Measurements from ENCODE around the gene HIBADH.
"Not testable (repeated sequence)": the region's sequence is repeated elsewhere in the genome, so short reads cannot be mapped to it uniquely, and the experiment has no call there.

HIBADH gene

GRCh38 chr7:27651702-27652101, 11.0 kb downstream of the HIBADH start:
- FAIRE-seq (no peak), DNase-seq (ENCODE audit: insufficient read length) (no peak)
- TF ChIP-seq POLR2A (IDR thresholded peaks at IDR 0.05; ENCODE audit: low read depth, low read length) (no peak), POLR2AphosphoS5 (IDR thresholded peaks at IDR 0.05; ENCODE audit: low read depth, low read length) (no peak), TAF1 (IDR thresholded peaks at IDR 0.05; ENCODE audit: borderline replicate concordance, low read depth, low read length) (no peak)

DNA sequence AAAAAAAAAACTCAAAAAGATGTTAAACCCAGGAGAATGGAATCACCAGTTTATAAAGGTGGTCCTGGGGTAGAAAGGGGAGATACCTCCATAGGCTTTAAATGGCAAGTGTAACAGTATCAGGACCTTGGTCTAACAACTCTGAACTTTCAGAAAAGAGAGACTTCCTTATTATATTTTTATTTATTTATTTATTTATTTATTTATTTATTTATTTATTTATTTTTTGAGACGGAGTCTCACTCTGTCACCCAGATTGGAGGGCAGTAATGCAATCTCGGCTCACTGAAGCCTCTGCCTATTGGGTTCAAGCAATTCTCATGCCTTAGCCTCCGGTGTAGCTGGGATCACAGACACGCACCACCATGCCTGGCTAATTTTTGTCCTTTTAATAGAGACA, 12.4 kb downstream of the HIBADH start:
- TF ChIP-seq POLR2A (IDR thresholded peaks at IDR 0.05; ENCODE audit: low read depth, low read length): no peak
- TF ChIP-seq TAF1 (IDR thresholded peaks at IDR 0.05; ENCODE audit: borderline replicate concordance, low read depth, low read length): no peak
- no peak for TF ChIP-seq POLR2AphosphoS5 (IDR thresholded peaks at IDR 0.05; ENCODE audit: low read depth, low read length)
- no peak for FAIRE-seq
- no peak for DNase-seq (ENCODE audit: insufficient read length)

DNA sequence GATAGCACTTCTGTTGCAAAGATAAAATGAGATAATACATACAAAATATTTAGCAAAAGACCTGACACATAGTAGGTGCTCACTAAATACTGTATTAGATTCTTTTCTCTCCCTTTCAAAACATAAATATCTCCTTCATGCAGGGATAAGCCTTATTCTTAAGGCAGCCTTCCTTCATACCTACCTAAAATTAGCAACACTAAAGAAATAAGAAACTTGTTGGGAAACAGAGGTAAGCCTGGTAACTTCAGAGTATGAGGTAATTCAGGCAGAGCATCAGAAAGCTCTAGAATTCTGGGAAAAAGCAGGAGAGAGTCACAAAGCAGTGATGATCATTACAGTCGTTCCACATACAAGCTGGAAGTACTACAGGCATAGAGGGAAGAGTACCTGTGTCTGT, 15.2 kb downstream of the HIBADH start:
- no peak for DNase-seq (ENCODE audit: insufficient read length)
- TF ChIP-seq POLR2A (IDR thresholded peaks at IDR 0.05; ENCODE audit: low read depth, low read length) (no peak), TAF1 (IDR thresholded peaks at IDR 0.05; ENCODE audit: borderline replicate concordance, low read depth, low read length) (no peak), POLR2AphosphoS5 (IDR thresholded peaks at IDR 0.05; ENCODE audit: low read depth, low read length) (no peak)
- no peak for FAIRE-seq

GRCh38 chr7:27647046-27647445, 15.6 kb downstream of the HIBADH start:
- FAIRE-seq (no peak), DNase-seq (ENCODE audit: insufficient read length) (no peak)

DNA sequence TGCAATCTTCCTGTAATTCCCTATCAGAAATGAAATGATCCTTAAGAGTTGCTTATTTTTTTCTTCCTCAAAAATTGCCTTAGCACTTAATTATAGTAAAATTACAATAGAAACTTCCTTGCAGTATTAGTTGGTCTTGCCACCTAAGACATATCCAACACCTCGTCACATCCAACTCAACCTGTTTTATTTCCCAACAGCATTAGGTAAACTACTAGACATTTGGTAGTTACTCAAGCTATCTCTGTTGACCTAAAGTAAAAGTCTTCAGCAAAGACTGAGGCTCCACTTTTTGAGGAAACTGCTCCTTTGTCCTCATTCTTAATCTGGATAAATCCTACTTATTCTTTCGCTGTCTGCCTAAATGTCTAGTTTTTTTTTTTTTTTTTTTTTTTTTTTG, 20.4 kb downstream of the HIBADH start:
- no peak for FAIRE-seq
- TF ChIP-seq POLR2A (IDR thresholded peaks at IDR 0.05; ENCODE audit: low read depth, low read length) (no peak), POLR2AphosphoS5 (IDR thresholded peaks at IDR 0.05; ENCODE audit: low read depth, low read length) (no peak), TAF1 (IDR thresholded peaks at IDR 0.05; ENCODE audit: borderline replicate concordance, low read depth, low read length) (no peak)
- no peak for DNase-seq (ENCODE audit: insufficient read length)

More at GRCh38 chr7:27647046-27647445, 15.6 kb downstream of the HIBADH start:
- no peak for TF ChIP-seq POLR2AphosphoS5 (IDR thresholded peaks at IDR 0.05; ENCODE audit: low read depth, low read length)
- TF ChIP-seq TAF1 (IDR thresholded peaks at IDR 0.05; ENCODE audit: borderline replicate concordance, low read depth, low read length): no peak
- TF ChIP-seq POLR2A (IDR thresholded peaks at IDR 0.05; ENCODE audit: low read depth, low read length): no peak

DNA sequence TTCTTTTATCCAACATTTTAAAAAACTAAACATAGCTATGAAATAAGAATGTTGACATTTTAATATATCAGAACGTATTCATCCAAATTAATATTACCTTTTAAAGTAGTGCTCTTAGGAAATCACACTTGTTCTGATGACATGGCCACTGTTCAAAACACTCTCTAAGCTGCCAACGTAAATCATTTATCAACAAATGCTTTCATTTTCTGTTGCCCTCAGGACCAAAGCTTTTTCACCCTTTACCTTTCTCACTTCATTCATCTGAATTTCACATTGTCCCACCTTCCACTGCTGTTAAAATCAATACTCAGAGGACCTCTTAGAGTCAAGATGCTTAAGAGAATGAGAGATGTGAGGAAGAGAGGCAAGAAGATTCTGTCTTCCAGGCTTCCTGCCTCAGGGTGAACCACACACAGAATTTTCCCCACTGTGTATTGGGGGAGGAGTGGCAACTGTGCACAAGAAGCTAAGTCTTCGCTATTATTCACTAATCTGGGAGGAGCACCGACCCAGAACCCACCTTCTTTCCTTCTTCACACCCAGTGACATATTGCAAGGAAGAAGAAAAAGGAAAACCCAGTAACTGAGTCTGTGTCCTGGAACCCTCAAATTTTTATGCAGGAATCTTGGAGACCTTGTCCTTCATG, 21.0 kb downstream of the HIBADH start:
- no peak for FAIRE-seq
- TF ChIP-seq POLR2A (IDR thresholded peaks at IDR 0.05; ENCODE audit: low read depth, low read length) (no peak), TAF1 (IDR thresholded peaks at IDR 0.05; ENCODE audit: borderline replicate concordance, low read depth, low read length) (no peak), POLR2AphosphoS5 (IDR thresholded peaks at IDR 0.05; ENCODE audit: low read depth, low read length) (no peak)
- DNase-seq (ENCODE audit: insufficient read length): no peak

DNA sequence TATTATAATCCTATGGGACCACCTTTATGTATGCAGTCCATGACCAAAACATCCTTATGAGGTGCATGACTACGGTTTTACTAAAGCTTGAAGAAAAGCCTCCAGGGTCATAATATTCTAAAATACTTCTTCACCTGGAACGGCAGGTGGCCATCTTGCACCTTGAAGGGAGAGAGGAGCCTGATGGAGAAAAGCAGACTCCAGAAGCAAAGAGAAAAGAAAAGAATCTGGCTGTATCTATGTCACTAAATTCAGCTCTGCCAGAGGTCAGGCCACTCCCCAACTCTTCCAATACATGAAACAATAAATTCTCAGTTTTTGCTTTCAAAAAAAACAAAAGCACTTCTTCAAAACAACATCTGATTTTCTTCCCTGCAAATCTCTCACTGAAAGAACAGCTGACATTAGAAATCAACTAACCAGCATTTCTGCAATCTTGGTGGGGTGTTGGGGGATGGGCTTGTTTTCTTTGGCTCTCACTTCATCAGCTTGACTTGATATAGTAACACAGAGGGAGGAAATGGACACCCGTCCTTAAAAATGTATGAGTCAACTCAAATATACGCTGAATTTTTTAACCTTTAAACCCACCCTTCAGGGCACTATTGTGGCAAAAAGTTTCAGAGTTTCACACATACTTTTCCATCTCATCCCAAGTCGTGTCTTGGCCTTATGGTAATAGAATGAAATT, 21.7 kb downstream of the HIBADH start:
- TF ChIP-seq TAF1 (IDR thresholded peaks at IDR 0.05; ENCODE audit: borderline replicate concordance, low read depth, low read length): no peak
- TF ChIP-seq POLR2A (IDR thresholded peaks at IDR 0.05; ENCODE audit: low read depth, low read length): no peak
- TF ChIP-seq POLR2AphosphoS5 (IDR thresholded peaks at IDR 0.05; ENCODE audit: low read depth, low read length): no peak
- no peak for FAIRE-seq
- no peak for DNase-seq (ENCODE audit: insufficient read length)

- no peak for TF ChIP-seq POLR2A (IDR thresholded peaks at IDR 0.05; ENCODE audit: low read depth, low read length)
- TF ChIP-seq TAF1 (IDR thresholded peaks at IDR 0.05; ENCODE audit: borderline replicate concordance, low read depth, low read length): no peak
- no peak for TF ChIP-seq POLR2AphosphoS5 (IDR thresholded peaks at IDR 0.05; ENCODE audit: low read depth, low read length)
- FAIRE-seq: no peak
- no peak for DNase-seq (ENCODE audit: insufficient read length)
Observed at GRCh38 chr7:27639851-27640250, 22.8 kb downstream of the HIBADH start.

DNA sequence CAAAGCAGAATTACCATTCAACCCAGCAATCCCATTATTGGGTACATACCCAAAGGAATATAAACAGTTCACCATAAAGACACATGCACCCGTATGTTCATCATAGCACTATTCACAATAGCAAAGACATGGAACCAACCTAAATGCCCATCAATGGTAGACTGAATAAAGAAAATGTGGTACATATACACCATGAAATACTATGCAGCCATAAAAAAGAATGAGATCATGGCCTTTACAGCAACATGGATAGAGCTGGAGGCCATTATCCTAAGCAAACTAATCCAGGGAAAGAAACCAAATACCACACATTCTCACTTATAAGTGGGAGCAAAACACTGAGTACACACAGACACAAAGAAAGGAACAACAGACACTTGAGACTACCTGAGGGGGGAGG, 23.6 kb downstream of the HIBADH start:
- DNase-seq (ENCODE audit: insufficient read length); FAIRE-seq: not testable (repeated sequence)

DNA sequence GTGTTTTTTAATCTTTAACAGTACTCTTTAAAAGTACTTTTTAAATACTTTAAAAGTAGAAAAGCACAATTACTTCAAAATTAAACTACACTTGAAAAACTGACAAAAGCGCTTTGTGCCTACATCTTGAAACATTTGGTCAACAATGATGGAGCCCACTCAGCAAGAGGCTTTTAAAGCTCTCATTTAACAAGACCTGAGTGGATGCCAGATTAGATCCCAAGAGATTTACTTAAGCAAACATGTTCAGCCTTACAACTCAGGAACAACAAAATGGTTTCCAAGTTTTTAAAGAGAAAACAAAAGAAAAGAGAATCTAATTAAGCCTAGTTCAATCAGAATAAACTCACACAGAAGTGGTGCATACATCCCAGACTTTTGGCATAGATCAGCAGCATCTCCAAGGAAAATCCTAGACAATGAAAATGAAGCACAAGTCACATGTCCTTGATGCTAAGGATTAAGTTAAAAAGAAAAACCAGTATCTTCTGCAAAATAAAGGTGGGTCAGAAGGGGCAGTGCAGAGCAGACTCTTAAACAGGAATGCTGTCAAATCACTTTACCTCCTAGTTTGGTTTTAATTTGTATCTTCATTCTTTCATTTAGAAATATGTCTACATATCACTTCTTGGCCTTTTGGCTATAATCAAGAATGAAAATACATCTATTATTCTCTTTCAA, 26.2 kb downstream of the HIBADH start:
- DNase-seq (ENCODE audit: insufficient read length) (no peak), FAIRE-seq (no peak)
- TF ChIP-seq POLR2AphosphoS5 (IDR thresholded peaks at IDR 0.05; ENCODE audit: low read depth, low read length): no peak
- TF ChIP-seq TAF1 (IDR thresholded peaks at IDR 0.05; ENCODE audit: borderline replicate concordance, low read depth, low read length): no peak
- TF ChIP-seq POLR2A (IDR thresholded peaks at IDR 0.05; ENCODE audit: low read depth, low read length): no peak

DNA sequence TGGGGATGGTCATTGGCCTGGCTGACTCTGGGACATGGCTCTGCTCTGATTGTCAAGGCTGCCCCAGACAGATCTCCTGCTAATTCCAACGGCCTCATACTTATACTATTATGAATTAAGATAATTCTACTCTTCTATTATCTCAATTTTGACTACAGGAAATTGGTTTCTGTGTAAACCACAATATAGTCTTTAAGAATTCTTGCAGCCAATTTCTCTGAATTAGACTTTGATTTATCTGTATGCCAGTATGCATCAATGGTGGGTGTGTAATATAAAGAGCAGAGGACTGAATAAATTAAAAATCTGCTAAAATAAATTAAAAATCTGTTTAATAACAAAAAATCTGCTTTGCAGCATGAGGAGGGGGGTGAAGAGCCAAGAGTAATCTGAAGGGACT, 27.0 kb downstream of the HIBADH start:
- no peak for DNase-seq (ENCODE audit: insufficient read length)
- no peak for TF ChIP-seq TAF1 (IDR thresholded peaks at IDR 0.05; ENCODE audit: borderline replicate concordance, low read depth, low read length)
- TF ChIP-seq POLR2A (IDR thresholded peaks at IDR 0.05; ENCODE audit: low read depth, low read length): no peak
- no peak for TF ChIP-seq POLR2AphosphoS5 (IDR thresholded peaks at IDR 0.05; ENCODE audit: low read depth, low read length)
- FAIRE-seq: no peak

Measured in GM12892 (cell line).